22Rv1 (cell line): ENCODE results near the gene KRTAP1-5.

Source experiments
- H3K27ac ChIP-seq: fragments of 450-650 bp; 2 replicates; pipeline ENCODE4 v1.5.1; 2017
- ZFX ChIP-seq: fragments of 450-650 bp; IDR thresholded peaks from 2 replicates; pipeline ENCODE4 v1.6.1; 2017; ENCODE audit warnings: antibody characterized with exemption, borderline replicate concordance
- TF ChIP-seq, protein P1 (sequence below): fragments of 450-650 bp; IDR thresholded peaks from 2 replicates; pipeline ENCODE4 v1.5.1; 2017; ENCODE audit warnings: mild to moderate bottlenecking

The KRTAP1-5 gene

DNA sequence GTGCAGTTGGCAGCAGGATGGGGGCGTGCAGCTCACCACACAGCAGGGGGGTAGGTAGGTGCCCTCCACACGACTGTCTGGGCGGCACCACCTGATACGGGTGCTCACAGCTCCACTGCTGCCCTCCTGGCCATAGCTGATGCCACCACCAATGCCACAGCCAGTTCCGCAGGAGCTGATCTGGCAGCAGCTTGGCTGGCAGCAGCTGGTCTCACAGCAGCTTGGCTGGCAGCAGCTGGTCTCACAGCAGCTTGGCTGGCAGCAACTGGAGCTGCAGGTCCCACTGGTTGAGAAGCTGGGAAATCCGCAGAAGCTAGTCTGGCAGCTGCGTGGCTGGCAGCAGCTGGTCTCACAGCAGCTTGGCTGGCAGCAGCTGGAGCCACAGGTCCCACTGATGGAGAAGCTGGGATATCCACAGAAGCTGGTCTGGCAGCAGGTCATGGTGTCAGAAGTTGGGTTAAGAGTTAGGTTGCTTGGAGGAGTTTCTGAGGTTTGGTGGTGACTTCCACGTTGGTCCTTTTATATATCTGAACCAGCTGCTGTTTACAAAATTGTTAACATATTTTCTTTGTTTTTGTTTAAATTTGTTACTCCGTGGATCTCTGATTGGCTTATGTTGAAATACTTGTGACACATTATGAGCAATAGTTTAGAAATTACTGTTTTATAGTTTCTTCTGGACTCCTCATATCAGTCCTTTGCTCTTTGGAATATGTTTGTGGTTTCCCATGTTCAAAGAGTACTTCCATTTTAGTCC, at the start of gene KRTAP1-5:
TSS of gene KRTAP1-5 (minus strand) at position 494 of the 757 bp plus-strand sequence. CDS start at position 441, 53 bp downstream.
- no peak for TF ChIP-seq ZFX
- TF ChIP-seq, protein P1, sequence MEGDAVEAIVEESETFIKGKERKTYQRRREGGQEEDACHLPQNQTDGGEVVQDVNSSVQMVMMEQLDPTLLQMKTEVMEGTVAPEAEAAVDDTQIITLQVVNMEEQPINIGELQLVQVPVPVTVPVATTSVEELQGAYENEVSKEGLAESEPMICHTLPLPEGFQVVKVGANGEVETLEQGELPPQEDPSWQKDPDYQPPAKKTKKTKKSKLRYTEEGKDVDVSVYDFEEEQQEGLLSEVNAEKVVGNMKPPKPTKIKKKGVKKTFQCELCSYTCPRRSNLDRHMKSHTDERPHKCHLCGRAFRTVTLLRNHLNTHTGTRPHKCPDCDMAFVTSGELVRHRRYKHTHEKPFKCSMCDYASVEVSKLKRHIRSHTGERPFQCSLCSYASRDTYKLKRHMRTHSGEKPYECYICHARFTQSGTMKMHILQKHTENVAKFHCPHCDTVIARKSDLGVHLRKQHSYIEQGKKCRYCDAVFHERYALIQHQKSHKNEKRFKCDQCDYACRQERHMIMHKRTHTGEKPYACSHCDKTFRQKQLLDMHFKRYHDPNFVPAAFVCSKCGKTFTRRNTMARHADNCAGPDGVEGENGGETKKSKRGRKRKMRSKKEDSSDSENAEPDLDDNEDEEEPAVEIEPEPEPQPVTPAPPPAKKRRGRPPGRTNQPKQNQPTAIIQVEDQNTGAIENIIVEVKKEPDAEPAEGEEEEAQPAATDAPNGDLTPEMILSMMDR, result no peak
- no peak within 1 kb of the TSS for H3K27ac ChIP-seq

DNA sequence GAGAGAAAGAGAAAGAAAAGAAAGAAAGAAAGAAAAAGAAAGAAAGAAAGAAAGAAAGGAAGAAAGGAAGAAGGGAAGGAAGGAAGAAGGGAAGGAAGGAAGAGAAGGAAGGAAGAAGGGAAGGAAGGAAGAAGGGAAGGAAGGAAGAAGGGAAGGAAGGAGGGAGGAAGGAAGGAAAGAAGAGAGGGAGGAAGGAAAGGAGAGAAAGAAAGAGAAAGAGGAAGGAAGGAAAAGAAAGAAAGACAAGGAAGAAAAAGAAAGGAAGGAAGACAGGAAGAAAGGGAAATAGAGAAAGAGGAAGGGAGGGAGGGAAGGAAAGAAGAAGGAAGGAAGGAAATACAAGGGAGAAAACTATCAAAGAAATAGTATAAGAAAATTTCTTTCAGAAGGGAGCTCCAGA, 49.8 kb upstream of the KRTAP1-5 start:
- TF ChIP-seq, protein P1, result no peak
- no peak for TF ChIP-seq ZFX
- H3K27ac ChIP-seq, result no peak overlapping the region

DNA sequence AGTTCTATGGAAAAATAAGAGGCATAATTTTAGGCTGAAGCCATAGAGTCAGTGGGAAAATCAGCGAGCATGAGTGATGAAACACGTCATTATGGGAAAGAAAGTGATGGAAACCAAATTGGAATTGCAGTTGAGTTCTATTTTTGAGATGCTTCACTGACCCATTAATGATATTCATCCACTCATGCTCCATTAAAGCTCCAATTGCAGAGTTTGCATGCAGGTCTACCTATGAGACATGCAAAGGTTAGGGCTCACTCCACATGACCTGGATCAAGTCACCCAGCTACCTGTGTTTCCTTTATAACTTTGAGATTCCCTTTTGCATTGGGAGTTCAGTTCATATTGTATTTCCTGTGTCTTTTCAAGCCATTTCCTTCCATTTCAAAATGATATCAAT, 46.7 kb upstream of the KRTAP1-5 start:
- H3K27ac ChIP-seq, result no peak overlapping the region
- TF ChIP-seq ZFX, result no peak
- TF ChIP-seq, protein P1, result no peak

DNA sequence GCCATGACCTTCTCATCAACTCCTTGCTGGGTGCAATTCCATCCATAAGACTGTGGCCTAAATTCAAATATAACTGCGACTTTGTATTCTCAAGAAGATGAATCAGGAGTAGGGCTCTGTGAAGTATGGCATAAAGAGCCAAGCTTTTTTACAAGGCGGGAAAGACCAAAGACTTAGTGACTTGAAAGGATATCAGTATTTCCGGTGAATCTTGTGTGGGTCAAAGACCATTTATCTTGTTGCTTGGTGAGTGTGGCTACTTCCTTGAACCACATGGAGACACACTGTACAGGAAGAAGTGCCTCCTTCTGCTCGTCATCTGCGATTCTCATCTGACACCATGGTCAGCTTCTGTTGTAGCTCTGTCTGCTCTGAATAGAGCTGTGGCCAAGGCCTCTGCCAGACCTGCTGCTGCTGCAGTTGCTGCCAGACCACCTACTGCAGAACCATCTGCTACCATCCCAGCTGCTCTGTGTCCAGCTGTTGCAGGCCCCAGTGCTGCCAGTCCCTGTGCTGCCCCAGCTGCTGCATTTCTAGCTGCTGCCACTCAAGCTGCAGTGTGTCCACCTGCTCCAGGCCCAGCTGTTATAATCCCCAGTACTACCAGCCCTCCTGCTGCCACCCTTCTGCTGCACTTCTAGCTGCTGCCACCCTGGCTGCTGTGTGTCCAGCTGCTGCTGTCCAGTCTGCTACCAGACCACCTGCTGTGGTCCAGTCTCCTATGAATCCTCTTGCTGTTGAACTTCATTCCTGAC, 44.8 kb upstream of the KRTAP1-5 start:
- H3K27ac ChIP-seq, result no peak overlapping the region
- TF ChIP-seq, protein P1, result no peak
- TF ChIP-seq ZFX, result no peak

- H3K27ac ChIP-seq, result no peak overlapping the region
- TF ChIP-seq, protein P1, result no peak
- TF ChIP-seq ZFX, result no peak
Measured at GRCh38 chr17:41069031-41069430, 42.0 kb upstream of the KRTAP1-5 start.

GRCh38 chr17:41067281-41067680, 40.3 kb upstream of the KRTAP1-5 start:
- H3K27ac ChIP-seq, result no peak overlapping the region
- TF ChIP-seq ZFX, result no peak
- TF ChIP-seq, protein P1, result no peak
